PC-9 (cell line): ENCODE data around the gene IDH2.
"Not testable (repeated sequence)": the region's sequence is repeated elsewhere in the genome, so short reads cannot be mapped to it uniquely, and the experiment has no call there.

Source experiments
- EZH2 ChIP-seq: fragments of 200-600 bp; sonication (generic); IDR thresholded peaks from 2 replicates; pipeline ENCODE4 v1.8.0; 2017; ENCODE audit warnings: antibody characterized with exemption, low read depth
- TF ChIP-seq, protein P1 (sequence below): fragments of 200-600 bp; sonication (generic); conservative IDR thresholded peaks from 2 replicates; pipeline ENCODE4 v1.6.1; 2017; ENCODE audit warnings: mixed run types, antibody characterized with exemption, mild to moderate bottlenecking, moderate library complexity

DNA sequence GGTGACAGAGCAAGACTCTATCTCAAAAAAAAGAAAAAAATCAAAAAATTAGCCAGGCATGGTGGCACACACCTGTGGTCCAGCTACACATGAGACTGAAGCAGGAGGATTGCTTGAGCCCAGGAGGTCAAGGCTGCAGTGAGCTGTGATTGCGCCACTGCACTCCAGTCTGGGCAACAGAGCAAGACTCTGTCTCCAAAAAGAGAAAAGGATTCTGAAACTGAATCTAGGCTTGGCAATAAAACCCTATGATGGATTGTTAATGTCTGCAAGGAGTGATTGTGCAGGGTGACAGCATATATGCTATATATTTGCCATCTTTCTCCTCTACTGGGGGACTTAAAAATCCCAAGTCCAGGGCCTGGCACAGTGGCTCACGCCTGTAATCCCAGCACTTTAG lies 31.6 kb downstream of the IDH2 start:
- TF ChIP-seq, protein P1, sequence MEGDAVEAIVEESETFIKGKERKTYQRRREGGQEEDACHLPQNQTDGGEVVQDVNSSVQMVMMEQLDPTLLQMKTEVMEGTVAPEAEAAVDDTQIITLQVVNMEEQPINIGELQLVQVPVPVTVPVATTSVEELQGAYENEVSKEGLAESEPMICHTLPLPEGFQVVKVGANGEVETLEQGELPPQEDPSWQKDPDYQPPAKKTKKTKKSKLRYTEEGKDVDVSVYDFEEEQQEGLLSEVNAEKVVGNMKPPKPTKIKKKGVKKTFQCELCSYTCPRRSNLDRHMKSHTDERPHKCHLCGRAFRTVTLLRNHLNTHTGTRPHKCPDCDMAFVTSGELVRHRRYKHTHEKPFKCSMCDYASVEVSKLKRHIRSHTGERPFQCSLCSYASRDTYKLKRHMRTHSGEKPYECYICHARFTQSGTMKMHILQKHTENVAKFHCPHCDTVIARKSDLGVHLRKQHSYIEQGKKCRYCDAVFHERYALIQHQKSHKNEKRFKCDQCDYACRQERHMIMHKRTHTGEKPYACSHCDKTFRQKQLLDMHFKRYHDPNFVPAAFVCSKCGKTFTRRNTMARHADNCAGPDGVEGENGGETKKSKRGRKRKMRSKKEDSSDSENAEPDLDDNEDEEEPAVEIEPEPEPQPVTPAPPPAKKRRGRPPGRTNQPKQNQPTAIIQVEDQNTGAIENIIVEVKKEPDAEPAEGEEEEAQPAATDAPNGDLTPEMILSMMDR, result not testable (repeated sequence)
- not testable (repeated sequence) for TF ChIP-seq EZH2
